H1 (cell line): Measurements from ENCODE around the gene ZNF625. TPM values are rescaled to one million over a fixed set of nuclear protein-coding genes. Genes with fewer than 3 reads are reported as not detected.

Experiments used
- CEBPB ChIP-seq: IDR thresholded peaks from 2 replicates; pipeline ENCODE4 v1.6.1; 2012; ENCODE audit warnings: low read depth, low read length
- CHD7 ChIP-seq: fragments of 300-600 bp; sonication (generic); IDR thresholded peaks from 2 replicates; pipeline ENCODE4 v1.7.1; 2012; ENCODE audit warnings: low read length, moderate library complexity, mild to moderate bottlenecking, inconsistent platforms; ENCODE audit not compliant: insufficient replicate concordance
- EP300 ChIP-seq, 2 experiments: IDR thresholded peaks; 1 replicate in 1 of 2; 2 replicates in 1 of 2; pipeline ENCODE4 v1.6.1; 2011 to 2012; ENCODE audit warnings: low read depth in 2 of 2, low read length in 2 of 2, mild to moderate bottlenecking in 2 of 2, borderline replicate concordance in 1 of 2, inconsistent platforms in 1 of 2, moderate library complexity in 1 of 2
- EZH2 ChIP-seq: fragments of 200-600 bp; sonication (generic); IDR thresholded peaks from 2 replicates; pipeline ENCODE4 v1.7.1; 2012; ENCODE audit warnings: low read depth, mild to moderate bottlenecking, moderate library complexity, low read length, inconsistent platforms; ENCODE audit not compliant: severe bottlenecking
- JUND ChIP-seq: IDR thresholded peaks from 2 replicates; pipeline ENCODE4 v1.6.1; 2011; ENCODE audit warnings: mild to moderate bottlenecking, improper control_type of control experiment, low read length
- KDM4A ChIP-seq: IDR thresholded peaks from one replicate; pipeline ENCODE4 v1.7.1; 2012; ENCODE audit warnings: low read depth, mild to moderate bottlenecking, moderate library complexity, low read length, inconsistent platforms; ENCODE audit not compliant: severe bottlenecking
- NANOG ChIP-seq: IDR thresholded peaks from 2 replicates; pipeline ENCODE4 v1.6.1; 2011; ENCODE audit warnings: low read length, low read depth, mild to moderate bottlenecking, inconsistent platforms; ENCODE audit not compliant: insufficient read depth, poor library complexity, severe bottlenecking
- SP1 ChIP-seq: IDR thresholded peaks from 2 replicates; pipeline ENCODE4 v1.6.1; 2011; ENCODE audit warnings: low read depth, low read length
- TCF12 ChIP-seq: IDR thresholded peaks from 2 replicates; pipeline ENCODE4 v1.6.1; 2011; ENCODE audit warnings: low read depth, mild to moderate bottlenecking, low read length
- TEAD4 ChIP-seq: IDR thresholded peaks from 2 replicates; pipeline ENCODE4 v1.6.1; 2012; ENCODE audit warnings: low read depth, low read length, inconsistent platforms, mixed read lengths
- polyA plus RNA-seq, 7 experiments: library from polyadenylated mRNA; depleted of rRNA in 3 of 7; stranded (reverse) in 5 of 7; unstranded in 2 of 7; fragments of >200 nt in 5 of 7; fragments of 200-250 nt in 2 of 7; gene quantifications; 1 replicate in 5 of 7; 2 replicates in 1 of 7; 4 replicates in 1 of 7; pipeline versions ENCODE4 v1.2.1 to v1.2.3, GENCODE V29; 2011 to 2013; ENCODE audit warnings: missing spikeins in 2 of 7, mixed read lengths in 2 of 7
- total RNA-seq: library from RNA; stranded (reverse); fragmentation: NEBNext Ultra II Directional; extraction: Animal tissue kit (Norgen Biotek cat#: 25700); gene quantifications from 2 replicates; pipeline ENCODE4 v1.2.1, GENCODE V29; 2021

The ZNF625 gene
- total and polyA plus RNA-seq, 2 of the 8 experiments (the other 6 are each of a cell fraction or from before 2014, with no cell fraction given), result 2.5 to 26.8 TPM

GRCh38 chr19:12156223-12157058 is at the start of gene ZNF625 (continued):
- TF ChIP-seq CHD7 (no peak), NANOG (no peak), TCF12 (no peak), TEAD4 (peak; percentile 45; the same call in 1 of the 2 replicates), CEBPB (no peak), EZH2 (no peak), SP1 (peak; percentile 73; the same call in 1 of the 2 replicates), EP300 (IDR thresholded peaks at IDR 0.05; ENCODE audit: borderline replicate concordance in 1 of 2, low read depth in 2 of 2, low read length in 2 of 2) (no peak), JUND (no peak; the same call in 1 of the 2 replicates), KDM4A (peak; percentile 43)
